Calu3 (cell line): ENCODE results near the gene ENC1. TPM values are rescaled to one million over a fixed set of nuclear protein-coding genes. Genes with fewer than 3 reads are reported as not detected.

Source experiments
- BruUV-seq: library from RNA; stranded (reverse); fragments of 400-500 nt; replicated peaks from 2 replicates; lab custom pipeline; 2021; lab: Mats Ljungman, UMichigan
- CTCF ChIA-PET: fragments of 300-600 bp; sonication (Branson Sonifier 250); formaldehyde crosslinking; loops from one replicate; lab custom pipeline; 2022; ENCODE audit warnings: antibody characterized with exemption; lab: Charles Lee
- DNase-seq: peaks from one replicate; pipeline ENCODE4 v3.0.0; 2022
- H3K27ac Mint-ChIP-seq: one replicate; pipeline ENCODE4 v1.8.0; 2022; ENCODE audit warnings: mixed read lengths; ENCODE audit not compliant: unreplicated experiment
- H3K27me3 Mint-ChIP-seq: one replicate; pipeline ENCODE4 v1.8.0; 2022; ENCODE audit warnings: mixed read lengths; ENCODE audit not compliant: unreplicated experiment
- H3K36me3 Mint-ChIP-seq: one replicate; pipeline ENCODE4 v1.8.0; 2022; ENCODE audit warnings: mild to moderate bottlenecking, moderate library complexity, mixed read lengths; ENCODE audit not compliant: insufficient read depth, unreplicated experiment
- H3K4me1 Mint-ChIP-seq: one replicate; pipeline ENCODE4 v1.8.0; 2022; ENCODE audit warnings: mild to moderate bottlenecking, low read depth, mixed read lengths; ENCODE audit not compliant: unreplicated experiment
- H3K4me3 Mint-ChIP-seq: one replicate; pipeline ENCODE4 v1.8.0; 2022; ENCODE audit warnings: mild to moderate bottlenecking, low read depth, moderate library complexity, mixed read lengths; ENCODE audit not compliant: unreplicated experiment
- H3K9me3 Mint-ChIP-seq: one replicate; pipeline ENCODE4 v1.8.0; 2022; ENCODE audit warnings: low read depth, mixed read lengths; ENCODE audit not compliant: unreplicated experiment
- CTCF ChIP-seq: fragments of 200-600 bp; IDR thresholded peaks from one replicate; pipeline ENCODE4 v1.8.0; 2022; ENCODE audit warnings: antibody characterized with exemption; ENCODE audit not compliant: unreplicated experiment
- intact Hi-C: fragments of 100-400 bp; cut with micrococcal nuclease; formaldehyde crosslinking; loops from one replicate; pipeline ENCODE4 v1.10.0; 2022; ENCODE audit not compliant: unreplicated experiment
- total RNA-seq: library from RNA; stranded (reverse); gene quantifications from 2 replicates; pipeline ENCODE4 v1.2.3, GENCODE V29; 2022

ENC1 gene
- total RNA-seq, 1 experiment from 2014 or later, result 91.6 TPM

- H3K4me3 Mint-ChIP-seq, result no peak overlapping the region
- no peak overlapping the region for H3K27ac Mint-ChIP-seq
- no peaks in the 10 kb centered on the region for H3K9me3 Mint-ChIP-seq
- intact Hi-C loops, result no loop called here
- H3K27me3 Mint-ChIP-seq, result no peaks in the 10 kb centered on the region
- CTCF ChIA-PET, result no interaction called here
- TF ChIP-seq CTCF, result no peak
- no TSS peak for BruUV-seq
- H3K36me3 Mint-ChIP-seq, result no peaks in the 10 kb centered on the region
- no peak for DNase-seq
- H3K4me1 Mint-ChIP-seq, result peaks cover 12% of the 10 kb centered on the region
Measured at GRCh38 chr5:74616236-74617146, 24.0 kb downstream of the ENC1 start.

GRCh38 chr5:74613283-74613682 is 27.2 kb downstream of the ENC1 start:
- DNase-seq, result no peak
- H3K27me3 Mint-ChIP-seq, result no peaks in the 10 kb centered on the region
- intact Hi-C loops, result no loop called here
- H3K4me1 Mint-ChIP-seq, result no peaks in the 10 kb centered on the region
- no peaks in the 10 kb centered on the region for H3K9me3 Mint-ChIP-seq
- TF ChIP-seq CTCF, result no peak
- no peaks in the 10 kb centered on the region for H3K36me3 Mint-ChIP-seq
- H3K27ac Mint-ChIP-seq, result no peak overlapping the region
- no peak overlapping the region for H3K4me3 Mint-ChIP-seq
- BruUV-seq, result no TSS peak
- CTCF ChIA-PET, result interaction anchor here (1.0 kb wide), 1 partner anchor 14 kb away, joined by 3 read pairs; no protein-coding TSS in a partner anchor

GRCh38 chr5:74612045-74612444 is 28.5 kb downstream of the ENC1 start:
- Mint-ChIP-seq H3K4me3 (no peak overlapping the region), H3K4me1 (no peaks in the 10 kb centered on the region), H3K27ac (no peak overlapping the region), H3K27me3 (no peaks in the 10 kb centered on the region), H3K36me3 (no peaks in the 10 kb centered on the region), H3K9me3 (no peaks in the 10 kb centered on the region)
- no peak for TF ChIP-seq CTCF
- DNase-seq, result no peak
- intact Hi-C loops, result no loop called here
- CTCF ChIA-PET, result no interaction called here
- no TSS peak for BruUV-seq

- Mint-ChIP-seq H3K9me3 (no peaks in the 10 kb centered on the region), H3K27me3 (no peaks in the 10 kb centered on the region), H3K36me3 (no peaks in the 10 kb centered on the region), H3K27ac (no peak overlapping the region), H3K4me3 (no peak overlapping the region), H3K4me1 (no peaks in the 10 kb centered on the region)
- no peak for DNase-seq
- intact Hi-C loops, result no loop called here
- BruUV-seq, result no TSS peak
- CTCF ChIA-PET, result interaction anchor here (0.6 kb wide), 1 partner anchor 869 kb away, joined by 5 read pairs; no protein-coding TSS in a partner anchor
- no peak for TF ChIP-seq CTCF
Measured at GRCh38 chr5:74608736-74609601, 31.6 kb downstream of the ENC1 start.
